ENCODE data around the gene LIPG.
"Not testable (repeated sequence)": the region's sequence is repeated elsewhere in the genome, so short reads cannot be mapped to it uniquely, and the experiment has no call there.

The LIPG gene

DNA sequence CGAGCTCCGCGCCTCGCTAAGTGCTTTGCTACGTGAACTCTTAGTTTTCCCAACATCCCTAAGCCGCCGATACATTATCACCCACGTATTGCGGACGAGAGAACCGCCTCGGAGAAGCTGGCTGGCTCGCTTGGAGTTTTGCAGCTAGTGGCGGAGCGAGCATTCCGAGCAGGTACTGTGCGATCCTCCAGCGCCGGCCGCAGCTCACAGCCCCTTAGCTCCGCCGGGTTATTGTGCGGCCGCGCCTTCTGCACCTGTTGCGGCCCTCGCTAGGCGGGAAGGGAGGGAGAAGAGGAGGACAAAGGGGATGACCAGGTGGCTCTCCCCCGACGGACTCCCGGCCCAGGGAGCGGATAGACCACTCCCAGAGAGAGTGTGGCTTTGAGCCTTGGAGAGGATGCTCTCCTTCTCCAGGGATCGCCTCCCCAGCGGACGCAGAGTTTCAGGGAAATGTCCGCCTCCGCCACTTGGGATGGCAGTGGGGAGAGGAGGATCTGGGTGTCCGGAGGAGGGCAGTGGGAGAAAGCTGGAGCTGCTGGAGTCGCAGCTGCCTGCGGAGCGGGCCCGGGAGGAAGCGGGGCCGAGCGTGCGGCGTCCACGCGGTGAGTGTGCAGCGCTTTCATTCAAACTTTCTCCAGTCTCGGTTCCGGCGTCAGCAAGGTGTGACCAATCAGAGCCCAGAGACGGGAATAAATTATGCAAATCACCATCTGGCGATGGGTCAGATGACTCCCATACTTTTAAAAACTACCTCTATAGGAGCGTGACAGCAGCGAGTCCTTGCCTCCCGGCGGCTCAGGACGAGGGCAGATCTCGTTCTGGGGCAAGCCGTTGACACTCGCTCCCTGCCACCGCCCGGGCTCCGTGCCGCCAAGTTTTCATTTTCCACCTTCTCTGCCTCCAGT, at the start of gene LIPG:
Gene LIPG (plus strand): TSS at position 769 of the 905 bp plus-strand sequence. CDS start 252 bp downstream, outside the sequence.
- no peak for DNase-seq (ENCODE audit: low spot score)

DNA sequence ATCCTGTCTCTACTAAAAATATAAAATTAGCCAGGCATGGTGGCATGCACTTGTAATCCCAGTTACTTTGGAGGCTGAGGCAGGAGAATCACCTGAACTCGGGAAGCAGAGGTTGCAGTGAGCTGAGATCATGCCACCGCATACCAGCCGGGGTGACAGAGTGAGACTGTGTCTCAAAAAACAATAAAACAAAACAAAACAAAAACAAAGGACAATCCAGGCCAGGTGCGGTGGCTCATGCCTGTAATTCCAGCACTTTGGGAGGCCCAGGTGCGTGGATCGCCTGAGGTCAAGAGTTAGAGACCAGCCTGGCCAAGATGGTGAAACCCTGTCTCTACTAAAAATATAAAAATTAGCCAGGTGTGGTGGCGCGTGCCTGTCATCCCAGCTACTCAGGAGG, 49.0 kb upstream of the LIPG start:
- DNase-seq (ENCODE audit: low spot score): not testable (repeated sequence)

DNA sequence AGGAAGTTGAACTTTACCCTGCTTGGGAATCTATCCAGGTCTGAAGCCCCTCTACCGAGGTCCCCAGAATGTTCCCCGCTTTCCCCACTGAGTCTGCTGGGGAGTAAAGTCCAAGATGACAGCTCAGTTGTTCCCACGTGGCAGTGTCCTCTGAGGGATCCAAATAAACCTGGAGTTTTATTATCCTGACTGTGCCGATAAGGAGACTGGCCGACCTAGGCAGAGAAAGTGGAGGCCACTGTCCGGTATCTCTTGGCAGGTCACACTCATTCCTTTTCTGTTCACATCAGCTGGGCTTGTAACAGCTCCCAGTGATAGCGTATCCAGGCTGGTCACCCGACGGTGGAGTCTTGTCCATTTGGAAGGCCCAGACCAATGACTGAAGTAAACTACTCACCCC, 47.3 kb upstream of the LIPG start:
- no peak for DNase-seq (ENCODE audit: low spot score)

DNA sequence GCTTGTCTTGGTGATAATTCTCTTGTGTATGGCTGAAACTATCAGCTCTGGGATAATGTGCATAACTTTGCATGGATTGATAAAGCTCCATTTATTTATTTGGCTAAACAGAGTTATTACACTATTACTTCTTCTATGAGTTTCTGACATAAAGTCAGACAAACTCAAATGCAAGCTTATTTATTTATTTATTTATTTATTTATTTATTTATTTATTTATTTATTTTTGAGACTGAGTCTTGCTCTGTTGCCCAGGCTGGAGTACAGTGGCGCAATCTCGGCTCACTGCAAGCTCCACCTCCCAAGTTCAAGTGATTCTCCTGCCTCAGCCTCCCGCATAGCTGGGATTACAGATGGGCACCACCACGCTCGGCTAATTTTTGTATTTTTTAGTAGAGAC, 46.9 kb upstream of the LIPG start:
- not testable (repeated sequence) for DNase-seq (ENCODE audit: low spot score)

DNA sequence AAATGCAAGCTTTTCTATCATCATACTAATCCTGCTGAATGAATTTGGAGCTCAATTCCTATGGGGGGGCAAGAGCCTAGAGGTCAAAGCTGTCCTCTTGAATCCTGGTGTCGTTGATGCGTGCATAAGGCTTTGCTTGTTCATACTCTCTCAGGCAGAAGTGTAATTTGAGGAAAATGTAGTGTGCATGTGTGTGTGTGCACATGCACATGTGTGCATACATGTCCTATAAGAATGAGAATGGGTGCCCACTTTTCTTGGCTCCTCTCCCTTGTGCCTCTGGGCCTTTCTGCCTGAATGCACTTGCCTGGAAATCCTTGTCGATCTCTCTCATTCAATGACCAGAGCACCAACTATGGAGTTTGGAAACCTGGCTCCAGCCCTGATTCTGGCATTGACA, 46.3 kb upstream of the LIPG start:
- DNase-seq (ENCODE audit: low spot score): no peak

DNA sequence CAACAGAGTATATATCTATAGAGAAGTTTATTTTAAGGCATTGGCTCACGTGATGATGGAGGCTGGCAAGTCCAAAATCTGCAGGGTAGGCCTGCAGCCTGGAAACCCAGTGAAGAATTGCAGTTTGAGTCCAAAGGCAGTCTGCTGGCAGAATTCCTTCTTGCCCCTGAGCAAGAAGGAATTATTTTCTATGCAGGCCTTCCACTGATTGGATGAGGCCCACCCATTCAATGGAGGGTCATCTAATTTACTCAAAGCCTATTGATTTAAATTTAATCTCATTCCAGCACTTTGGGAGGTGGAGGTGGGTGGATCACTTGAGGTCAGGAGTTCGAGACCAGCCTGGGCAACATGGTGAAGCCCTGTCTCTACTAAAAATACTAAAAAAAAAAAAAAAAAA, 44.4 kb upstream of the LIPG start:
- no peak for DNase-seq (ENCODE audit: low spot score)

DNA sequence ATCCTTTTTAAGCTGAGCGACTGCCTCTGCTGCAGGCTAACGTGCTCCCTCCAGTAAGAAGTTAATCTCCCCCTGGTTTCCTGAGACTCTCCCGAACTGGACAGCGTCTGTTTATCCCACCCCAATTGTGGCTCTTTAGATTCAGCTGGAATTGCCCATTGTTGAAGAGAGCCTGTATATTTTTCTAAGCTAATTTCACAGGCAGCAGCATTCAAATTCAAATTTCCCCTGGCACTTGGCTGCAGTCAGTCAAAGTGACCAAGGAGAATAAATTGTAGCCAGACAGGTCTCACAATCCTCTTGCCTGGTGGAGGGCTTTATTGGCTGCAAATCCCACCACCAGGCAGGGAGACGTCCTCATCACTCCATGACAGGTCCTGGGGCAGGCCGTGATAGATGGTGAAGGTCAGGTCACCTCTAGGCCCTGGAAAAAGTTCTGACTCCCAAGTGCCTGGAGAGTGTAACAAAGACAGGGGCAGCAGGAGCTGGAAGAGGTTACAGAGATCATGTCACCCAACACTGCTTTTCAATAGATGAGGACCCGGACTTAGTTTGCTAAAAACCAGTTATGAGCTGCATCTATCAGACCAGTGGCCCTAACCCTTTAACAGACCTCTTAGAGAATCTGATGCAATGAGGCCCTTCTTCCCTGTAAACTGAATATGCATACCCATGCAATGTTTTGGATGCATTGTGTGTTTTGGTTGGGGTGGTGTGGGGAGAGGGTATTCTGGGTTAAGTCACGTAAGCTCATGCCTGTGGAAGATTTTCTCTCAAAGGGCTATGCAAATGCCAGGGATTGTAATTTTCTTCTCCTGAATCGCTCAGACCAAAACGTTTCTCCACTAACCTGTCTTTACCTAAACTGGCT, 42.5 kb upstream of the LIPG start:
- DNase-seq (ENCODE audit: low spot score): no peak

DNA sequence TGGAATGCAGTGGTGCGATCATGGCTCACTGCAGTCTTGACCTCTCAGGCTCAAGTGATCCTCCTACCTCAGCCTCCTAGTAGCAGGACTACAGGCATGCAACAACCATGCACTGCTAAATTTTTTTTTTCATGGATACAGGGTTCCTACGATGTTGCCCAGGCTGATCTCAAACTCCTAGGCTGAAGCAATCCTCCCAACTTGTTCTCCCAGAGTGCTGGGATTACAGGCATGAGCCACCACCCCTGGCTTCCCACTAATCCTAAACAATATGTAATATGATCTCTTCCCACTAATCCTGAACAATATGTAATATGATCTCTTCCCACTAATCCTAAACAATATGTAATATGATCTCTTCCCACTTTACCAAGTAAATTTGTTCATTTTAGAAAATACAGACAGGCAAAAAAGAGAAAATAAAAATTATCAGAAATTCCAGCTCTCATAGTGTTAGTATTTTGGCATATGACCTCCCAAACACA, 41.2 kb upstream of the LIPG start:
- DNase-seq (ENCODE audit: low spot score): no peak

DNA sequence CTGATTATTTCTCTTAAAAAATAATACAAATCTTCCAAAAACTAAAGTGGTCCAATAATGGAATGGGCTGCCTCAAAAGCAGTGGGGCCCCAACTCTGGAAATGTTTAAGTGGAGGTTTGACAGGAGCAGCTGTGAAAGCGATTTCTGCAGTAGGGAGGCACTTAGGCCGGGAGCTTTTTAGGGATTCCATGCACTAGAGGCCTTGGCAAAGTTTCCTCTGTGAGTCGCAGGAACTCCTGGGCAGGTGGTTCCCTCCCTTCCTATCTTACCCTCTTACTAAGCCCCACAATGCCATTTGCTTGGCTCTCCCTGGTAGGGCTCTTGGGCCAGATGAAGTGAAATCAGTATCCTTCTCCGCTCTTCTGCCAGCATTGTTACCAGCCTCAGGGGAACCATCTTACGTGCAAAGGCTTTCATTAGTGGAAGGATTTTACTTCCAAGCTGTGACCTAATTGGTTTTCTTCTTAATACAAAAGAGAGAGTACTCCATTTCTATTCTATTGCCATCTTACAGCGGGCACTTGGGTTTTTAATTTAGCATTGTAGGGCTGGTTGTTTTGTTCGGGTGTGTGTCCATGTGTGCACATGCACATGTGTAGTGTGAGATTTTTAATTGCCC, 40.5 kb upstream of the LIPG start:
- DNase-seq (ENCODE audit: low spot score): no peak

DNA sequence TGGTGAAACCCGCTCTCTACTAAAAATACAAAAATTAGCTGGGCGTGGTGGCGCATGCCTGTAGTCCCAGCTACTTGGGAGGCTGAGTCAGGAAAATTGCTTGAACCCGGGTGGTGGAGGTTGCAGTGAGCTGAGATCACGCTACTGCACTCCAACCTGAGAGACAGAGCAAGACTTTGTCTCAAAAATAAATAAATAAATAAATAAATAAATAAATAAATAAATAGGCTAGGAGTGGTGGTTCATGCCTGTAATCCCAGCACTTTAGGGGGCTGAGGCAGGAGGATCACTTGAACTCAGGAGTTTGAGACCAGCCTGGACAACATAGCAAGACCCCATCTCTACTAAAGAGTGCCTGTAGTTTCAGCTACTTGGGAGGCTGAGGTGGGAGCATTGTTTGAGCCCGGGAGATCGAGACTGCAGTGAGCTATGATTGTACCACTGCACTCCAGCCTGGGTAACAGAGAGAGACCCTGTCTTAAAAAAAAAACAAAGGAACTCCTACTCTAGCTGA, 38.2 kb upstream of the LIPG start:
- not testable (repeated sequence) for DNase-seq (ENCODE audit: low spot score)

DNA sequence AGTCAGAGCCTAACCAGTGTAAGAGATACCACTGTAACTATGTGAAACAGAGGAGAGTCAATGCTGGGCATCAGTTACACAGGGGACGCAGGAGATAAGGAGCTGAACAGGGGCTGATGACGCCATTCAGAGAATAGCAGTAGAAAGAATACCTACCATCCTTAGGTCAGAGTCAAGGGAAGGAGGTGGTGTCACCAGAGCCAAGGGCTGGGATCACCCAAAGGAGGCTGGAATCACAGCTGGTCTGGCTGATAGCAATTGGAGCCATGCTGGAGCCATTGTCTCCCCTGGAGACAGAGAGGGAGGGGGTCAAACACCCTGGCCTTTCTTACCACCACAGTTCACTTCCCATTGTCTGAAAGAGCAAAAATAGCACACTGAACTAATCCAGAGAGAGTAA, 37.5 kb upstream of the LIPG start:
- no peak for DNase-seq (ENCODE audit: low spot score)

DNA sequence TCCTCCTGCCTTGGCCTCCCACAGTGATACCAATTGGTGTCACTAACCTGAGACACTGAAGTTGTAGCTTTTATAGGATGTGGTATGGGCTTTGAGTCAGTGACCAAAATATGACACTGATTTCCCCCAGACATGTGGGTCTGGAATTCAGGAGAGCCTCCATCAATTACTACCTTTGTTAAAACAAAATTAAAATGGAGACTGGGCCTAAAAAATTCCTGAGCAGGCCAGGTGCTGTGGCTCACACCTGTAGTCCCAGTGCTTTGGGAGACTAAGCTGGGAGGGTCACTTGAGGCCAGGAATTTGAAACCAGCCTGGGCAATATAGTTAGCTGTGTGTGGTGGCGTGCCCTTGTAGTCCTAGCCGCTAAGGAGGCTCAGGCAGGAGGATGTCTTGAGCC, 36.9 kb upstream of the LIPG start:
- DNase-seq (ENCODE audit: low spot score): no peak

DNA sequence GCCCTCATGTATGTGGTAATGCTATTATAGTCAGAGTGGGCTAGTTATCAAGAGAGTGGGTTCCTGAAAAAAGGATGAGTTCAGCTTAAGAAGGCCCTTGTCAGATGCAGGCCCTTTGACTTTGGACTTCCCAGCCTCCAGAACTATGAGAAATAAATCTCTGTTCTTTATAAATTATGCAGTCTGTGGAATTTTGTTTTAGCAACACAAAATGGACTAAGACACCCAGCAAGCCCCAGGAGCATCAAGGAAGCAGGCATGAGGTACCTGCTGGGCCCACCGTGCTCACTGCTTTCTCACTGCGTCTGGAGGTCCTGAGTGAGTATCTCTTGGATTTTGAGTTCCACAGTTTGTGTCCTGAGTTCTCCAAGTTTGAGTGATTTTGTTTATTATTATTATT, 35.9 kb upstream of the LIPG start:
- no peak for DNase-seq (ENCODE audit: low spot score)

DNA sequence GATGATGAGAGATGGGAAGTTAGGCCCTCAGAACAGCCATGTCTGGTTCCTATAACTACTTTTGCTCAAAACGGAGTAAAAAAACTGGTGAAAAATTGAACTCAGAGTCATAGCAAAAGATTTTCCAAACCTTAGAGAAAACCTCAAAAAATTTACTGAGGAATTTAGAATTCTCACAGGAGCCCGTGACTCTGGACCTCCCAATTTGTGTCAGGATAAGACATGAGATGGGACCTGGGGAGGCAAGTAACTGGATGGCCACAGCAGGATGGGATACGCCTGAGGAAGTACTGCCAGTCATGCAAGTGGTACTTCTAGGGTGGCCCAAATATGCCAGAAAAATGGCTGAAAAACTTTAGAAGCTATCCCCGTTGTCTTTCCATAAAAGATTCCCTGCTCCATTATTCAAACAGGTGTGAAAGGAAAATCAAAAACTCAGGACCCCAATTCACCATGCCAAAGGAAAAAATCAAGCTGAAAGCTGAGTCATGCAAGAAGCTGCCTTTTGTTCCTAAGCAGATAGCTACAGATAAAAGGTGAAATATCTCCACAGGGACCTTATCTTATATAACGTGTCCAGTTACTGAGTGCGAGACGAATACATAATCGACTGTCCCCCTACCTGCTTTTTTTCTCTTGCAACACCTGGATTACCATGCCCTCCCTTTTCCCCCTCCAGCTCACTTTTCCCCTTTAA, 34.1 kb upstream of the LIPG start:
- no peak for DNase-seq (ENCODE audit: low spot score)

DNA sequence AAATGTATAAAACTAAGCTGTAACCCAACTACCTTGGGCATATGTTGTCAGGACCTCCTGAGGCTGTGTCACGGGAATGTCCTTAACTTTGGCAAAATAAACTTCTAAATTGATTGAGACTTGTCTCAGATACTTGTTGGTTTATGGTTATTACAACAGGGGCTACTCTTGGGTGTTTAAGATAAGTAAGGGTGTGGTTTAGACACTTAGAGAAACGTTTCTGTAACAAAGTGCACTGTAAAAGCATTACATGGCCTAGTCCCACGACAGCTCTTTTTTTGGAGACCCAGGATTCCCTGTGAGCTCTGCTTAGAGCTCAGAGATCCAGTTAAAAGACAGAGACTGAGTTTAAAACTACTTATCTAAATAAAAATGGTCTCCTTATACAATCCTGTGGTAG, 32.3 kb upstream of the LIPG start:
- DNase-seq (ENCODE audit: low spot score): no peak

DNA sequence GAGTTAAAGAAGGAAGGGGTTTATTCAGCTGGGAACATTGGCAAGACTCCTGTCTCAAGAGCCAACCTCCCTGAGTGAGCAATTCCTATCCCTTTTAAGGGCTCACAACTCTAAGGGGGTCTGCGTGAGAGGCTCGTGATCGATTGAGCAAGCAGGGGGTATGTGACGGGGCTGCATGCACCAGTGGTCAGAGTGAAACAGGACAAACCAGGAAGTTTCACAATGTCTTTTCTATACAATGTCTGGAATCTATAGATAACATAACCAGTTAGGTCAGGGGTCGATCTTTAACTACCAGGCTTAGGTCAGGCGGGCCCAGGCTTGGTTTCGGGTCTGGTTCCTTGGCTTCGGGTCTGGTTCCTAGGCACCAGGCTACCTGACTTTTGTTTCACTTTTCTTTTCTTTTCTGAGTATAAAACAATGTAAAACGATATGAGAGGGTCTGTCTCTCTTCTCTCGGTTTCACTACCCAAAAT, 30.1 kb upstream of the LIPG start:
- DNase-seq (ENCODE audit: low spot score): no peak

DNA sequence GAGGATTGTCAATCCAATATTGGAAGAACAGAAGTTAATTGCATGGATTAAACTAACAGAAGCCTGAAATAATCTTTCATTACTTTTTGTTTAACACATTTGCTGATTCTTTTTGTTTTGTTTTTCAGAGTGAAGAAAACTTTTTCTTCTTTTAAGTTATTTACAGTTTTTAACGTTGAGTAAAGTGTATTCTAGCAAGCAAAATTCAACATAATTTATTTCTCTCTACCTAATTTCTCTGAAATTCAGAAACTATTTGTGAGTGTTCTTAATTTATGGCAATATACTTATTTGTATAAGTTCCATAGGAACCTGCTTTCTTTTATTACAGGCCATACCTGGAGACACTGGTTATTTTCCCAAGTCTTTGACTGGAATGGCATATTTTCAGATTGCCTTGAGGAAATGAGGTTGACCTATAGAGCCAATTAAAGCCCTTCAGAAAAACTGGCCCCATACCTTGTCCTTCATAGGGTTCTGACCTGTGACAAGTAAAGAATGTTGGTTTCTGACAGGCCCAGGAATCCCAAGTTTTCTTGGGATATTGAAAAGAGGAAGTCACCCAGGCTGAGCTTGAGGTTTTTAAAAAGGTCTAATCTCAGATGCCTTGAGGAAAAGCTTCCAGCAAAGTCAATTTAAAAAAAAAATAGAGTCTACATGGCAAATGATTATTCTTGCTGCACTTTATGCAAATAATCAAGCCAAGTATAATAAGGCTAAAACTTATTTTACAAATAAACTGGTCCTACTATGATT, 26.8 kb upstream of the LIPG start:
- no peak for DNase-seq (ENCODE audit: low spot score)

DNA sequence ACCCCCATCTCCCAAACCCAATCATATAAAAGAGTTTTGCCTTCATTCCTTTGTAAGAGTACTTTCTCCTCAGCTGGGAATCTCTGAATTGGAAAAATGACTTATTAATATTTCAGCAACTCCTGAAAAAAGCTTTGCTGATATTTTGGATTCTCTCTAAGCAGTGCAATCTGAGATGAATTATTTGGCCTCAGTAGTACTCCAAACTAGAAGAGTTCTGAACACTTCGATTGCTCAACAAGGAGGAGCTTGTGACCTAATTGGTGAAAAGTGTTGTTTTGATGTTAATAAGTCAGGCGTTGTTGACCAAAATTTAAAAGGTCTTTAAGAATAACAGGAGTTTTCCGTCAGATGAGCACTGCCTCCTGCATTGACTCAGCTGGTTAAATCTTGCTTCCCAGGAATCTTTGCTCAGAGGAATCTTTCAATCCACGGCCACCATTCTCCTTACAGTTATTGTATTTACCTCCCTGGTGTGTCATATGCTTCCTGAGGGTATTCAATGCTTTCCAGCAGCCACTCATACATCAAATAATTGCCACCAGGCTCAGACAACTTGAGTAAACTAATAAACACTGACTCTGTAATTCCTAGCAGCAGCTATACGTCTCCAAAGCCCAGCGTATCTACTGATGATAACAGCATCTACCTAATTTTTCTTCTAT, 24.5 kb upstream of the LIPG start:
- DNase-seq (ENCODE audit: low spot score): no peak

DNA sequence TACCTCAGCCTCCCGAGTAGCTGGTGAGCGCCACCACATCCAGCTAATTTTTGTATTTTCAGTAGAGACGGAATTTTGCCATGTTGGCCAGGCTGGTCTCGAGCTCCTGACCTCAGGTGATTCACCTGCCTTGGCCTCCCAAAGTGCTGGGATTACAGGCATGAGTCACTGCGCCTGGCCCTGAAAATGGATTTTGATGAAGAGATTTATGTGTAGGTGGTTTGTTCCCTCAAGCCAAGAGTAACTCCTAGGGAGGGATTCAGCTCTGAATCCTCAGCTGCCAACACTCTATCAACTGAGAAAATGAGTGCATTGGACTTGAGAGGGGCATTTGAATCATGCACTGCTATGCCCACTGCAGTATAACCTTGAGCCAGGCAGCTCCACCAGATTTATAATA, 17.5 kb upstream of the LIPG start:
- DNase-seq (ENCODE audit: low spot score): no peak

DNA sequence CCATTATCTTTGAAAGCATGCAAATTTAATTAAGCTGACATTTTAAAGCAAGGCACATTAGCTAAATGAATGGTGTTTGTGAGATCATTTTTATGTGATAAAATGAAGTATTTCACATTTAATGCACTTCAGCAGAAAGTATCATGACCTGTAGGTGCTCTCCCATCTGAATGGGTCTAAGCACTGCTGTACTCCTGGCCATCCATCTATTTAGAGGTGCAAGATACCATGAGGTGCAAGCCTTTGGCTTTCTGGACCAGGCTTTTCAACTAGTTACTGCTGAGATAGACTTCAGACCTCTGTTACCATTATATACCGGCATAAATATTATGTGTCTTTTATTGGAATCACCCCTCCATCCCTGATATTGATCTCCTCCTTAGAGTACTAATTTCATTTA, 15.6 kb upstream of the LIPG start:
- DNase-seq (ENCODE audit: low spot score): no peak
